Thyroid gland (tissue), 4 donors: ENCODE results near the gene ALMS1.

Source experiments
- POLR2A ChIP-seq, 2 donors: fragments of 450-650 bp; IDR thresholded peaks; one replicate each; pipeline ENCODE4 v1.6.1; 2017; ENCODE audit warnings: antibody characterized with exemption in 2 of 2, mild to moderate bottlenecking in 2 of 2, moderate library complexity in 1 of 2
- TF ChIP-seq, protein P1 (sequence below), 6 experiments: fragments of 200-600 bp in 3 of 6; fragments of 450-650 bp in 3 of 6; sonication (generic) in 3 of 6; IDR thresholded peaks; one replicate each; pipeline ENCODE4 v1.5.1; 2016 to 2019; ENCODE audit warnings: antibody characterized with exemption in 6 of 6, mild to moderate bottlenecking in 2 of 6, inconsistent platforms in 1 of 6, moderate library complexity in 1 of 6

DNA sequence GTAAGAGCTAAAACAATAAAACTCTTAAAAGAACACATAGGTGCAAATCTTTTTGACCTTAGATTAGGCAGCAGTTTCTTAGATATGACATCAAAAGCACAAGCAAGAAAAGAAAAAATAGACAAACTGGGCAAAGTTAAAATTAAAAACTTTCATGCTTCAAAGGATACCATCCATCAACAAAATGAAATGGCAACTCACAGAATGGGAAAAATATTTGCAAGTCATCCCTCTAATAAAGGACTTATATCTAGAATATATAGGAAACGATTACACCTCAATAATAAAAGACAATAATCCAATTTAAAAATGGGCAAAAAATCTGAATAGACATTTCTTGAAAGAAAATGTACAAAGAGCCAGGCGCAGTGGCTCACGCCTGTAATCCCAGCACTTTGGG, 29.5 kb upstream of the ALMS1 start:
- TF ChIP-seq, protein P1, sequence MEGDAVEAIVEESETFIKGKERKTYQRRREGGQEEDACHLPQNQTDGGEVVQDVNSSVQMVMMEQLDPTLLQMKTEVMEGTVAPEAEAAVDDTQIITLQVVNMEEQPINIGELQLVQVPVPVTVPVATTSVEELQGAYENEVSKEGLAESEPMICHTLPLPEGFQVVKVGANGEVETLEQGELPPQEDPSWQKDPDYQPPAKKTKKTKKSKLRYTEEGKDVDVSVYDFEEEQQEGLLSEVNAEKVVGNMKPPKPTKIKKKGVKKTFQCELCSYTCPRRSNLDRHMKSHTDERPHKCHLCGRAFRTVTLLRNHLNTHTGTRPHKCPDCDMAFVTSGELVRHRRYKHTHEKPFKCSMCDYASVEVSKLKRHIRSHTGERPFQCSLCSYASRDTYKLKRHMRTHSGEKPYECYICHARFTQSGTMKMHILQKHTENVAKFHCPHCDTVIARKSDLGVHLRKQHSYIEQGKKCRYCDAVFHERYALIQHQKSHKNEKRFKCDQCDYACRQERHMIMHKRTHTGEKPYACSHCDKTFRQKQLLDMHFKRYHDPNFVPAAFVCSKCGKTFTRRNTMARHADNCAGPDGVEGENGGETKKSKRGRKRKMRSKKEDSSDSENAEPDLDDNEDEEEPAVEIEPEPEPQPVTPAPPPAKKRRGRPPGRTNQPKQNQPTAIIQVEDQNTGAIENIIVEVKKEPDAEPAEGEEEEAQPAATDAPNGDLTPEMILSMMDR (IDR thresholded peaks at IDR 0.05), result no peak
- TF ChIP-seq POLR2A (IDR thresholded peaks at IDR 0.05), result no peak
